Effector CD8-positive, alpha-beta T cell (primary cell): ENCODE measurements around the gene HMCN2.

Experiments used
- DNase-seq: peaks from one replicate; lab custom pipeline; 2025; lab: John Stamatoyannopoulos, UW

The HMCN2 gene

DNA sequence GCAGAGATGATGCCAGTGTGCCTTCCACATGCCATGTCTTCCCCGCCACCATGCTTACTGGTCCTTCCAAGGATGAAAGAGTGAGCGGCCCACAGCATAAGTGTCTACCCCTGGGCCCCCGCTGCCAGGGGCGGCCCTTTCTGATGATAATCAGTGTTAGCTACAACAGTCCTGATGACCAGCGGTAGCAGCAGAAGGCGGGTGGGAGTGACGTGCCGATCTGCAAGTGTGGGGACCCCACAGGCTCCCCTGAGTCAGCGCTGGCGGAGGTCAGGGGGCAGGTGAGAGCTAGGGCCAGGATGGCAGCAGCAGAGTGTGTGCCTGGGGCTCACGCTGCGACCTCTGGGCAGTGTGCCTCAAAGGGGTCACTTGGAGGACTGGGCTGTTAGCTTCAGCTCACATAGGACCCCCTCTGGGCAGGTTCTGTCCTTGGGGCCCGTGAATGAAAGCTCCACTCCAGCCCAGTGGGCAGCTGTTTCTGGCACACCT lies 80.4 kb downstream of the HMCN2 start:
- DNase-seq = no peak

DNA sequence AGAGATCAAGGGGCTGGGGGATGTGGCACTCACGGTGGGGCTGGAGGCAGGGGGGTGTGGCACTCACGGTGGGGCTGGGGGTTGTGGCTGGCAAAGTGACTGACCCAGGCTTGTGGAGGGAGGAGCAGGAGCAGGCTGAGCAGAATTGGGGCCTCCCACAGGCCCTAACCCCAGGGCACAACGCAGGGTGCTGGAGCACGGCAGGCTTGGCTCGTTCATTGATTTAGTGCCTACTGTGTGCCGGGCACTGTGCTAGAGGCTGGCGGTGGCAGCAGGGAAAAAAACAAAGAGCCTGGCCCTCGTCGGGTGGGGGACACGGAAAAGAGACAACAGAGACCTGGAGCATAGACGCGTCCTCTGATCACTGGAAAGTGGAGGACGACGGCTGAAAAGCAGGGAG lies 80.9 kb downstream of the HMCN2 start:
- DNase-seq = no peak

DNA sequence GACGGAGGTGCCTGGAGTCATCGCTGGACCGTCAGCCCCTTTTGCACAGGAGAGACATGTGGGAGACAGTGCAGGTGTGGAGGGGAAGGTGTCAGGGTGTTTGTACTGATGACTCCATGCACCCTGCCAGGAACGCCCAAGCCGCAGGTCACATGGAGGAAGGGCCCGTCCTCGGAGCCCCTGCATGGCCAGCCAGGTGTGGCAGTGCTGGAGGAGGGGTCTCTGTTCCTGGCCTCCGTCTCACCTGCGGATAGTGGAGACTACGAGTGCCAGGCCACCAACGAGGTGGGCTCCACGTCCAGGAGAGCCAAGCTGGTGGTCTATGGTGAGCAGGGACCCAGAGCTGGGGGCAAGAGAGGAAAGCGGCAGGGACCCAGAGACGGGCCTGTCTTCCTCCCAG lies 81.5 kb downstream of the HMCN2 start:
- DNase-seq = no peak

DNA sequence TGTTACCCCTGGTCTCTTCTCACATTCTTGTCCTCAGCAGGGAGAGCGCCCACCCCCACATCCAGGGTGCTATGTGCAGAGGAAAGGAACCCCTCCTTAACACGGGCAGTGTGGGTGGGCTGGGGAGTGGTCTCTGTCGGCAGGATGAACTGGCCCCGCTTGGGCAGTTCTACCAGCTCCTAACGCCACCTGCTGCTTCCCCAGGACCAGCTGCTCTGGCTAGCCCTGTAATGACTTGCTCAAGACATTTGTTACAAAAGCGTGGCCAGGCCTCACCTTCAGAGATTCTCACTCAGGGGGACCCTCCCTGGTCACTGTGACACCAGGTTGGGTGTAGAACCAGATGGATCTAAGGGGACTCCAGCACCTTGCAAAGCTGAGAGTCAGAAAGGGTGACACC lies 82.4 kb downstream of the HMCN2 start:
- no peak for DNase-seq

DNA sequence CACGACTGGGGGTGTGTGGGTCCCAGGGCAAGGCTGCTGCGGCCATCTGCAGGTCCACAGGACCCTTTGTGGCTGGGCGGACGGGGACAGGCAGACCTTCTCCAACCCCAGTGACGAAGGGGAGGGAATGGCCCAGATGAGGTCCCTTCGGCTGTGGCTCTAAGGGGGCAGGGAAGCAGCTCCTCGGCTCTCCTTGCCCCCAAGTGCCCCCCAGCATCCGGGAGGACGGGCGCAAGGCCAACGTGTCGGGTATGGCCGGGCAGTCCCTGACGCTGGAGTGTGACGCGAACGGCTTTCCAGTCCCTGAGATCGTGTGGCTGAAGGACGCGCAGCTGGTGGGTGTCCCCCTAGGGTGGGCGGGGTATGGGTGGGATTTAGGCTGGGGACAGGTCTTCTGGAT lies 82.8 kb downstream of the HMCN2 start:
- DNase-seq = no peak

DNA sequence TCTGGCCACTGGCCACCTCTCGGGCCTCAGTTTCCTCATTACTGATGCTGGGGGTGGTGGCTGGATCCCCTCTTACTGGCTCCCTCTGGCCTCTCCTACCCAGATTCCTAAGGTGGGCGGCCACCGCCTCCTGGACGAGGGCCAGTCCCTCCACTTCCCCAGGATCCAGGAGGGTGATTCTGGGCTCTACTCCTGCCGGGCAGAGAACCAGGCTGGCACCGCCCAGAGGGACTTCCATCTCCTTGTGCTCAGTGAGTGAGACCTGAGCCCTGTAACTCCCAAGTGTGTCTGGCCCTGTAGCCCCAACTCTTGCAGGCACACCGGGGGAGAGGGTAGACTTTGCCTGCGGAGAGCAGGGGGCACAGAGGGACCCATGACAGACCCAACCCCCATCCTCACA lies 83.3 kb downstream of the HMCN2 start:
- no peak for DNase-seq

DNA sequence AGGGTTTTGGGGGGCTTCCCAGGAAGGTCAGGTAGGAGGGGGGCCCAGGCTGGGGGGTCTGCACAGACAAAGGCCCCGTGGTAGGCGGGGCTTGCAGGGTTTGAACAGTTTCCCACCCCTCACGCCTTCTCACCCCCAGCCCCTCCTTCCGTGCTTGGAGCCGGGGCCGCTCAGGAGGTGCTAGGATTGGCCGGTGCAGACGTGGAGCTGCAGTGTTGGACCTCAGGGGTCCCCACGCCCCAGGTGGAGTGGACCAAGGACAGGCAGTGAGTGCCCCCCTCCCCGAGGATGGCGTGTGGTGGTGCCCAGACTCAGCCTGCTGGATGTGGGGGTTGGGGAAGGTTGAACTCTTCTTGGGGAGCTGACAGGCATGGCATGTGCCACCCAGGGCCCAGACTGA lies 83.8 kb downstream of the HMCN2 start:
- DNase-seq = no peak

DNA sequence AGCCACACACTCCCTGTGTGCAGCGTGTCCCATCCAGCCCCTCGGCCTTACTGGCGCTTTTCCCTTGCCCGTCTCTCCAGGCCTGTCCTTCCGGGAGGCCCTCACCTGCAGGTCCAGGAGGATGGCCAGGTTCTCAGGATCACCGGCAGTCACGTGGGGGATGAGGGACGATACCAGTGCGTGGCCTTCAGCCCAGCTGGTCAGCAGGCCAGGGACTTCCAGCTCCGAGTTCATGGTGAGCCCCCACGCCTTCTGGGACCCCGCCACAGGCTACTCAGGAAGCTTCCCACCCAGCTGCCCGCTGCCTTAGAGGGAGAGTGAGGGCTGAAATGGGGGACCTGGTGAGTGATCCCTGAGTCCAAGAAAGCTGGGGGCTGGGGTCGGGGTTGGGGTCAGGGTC lies 85.8 kb downstream of the HMCN2 start:
- DNase-seq = no peak

DNA sequence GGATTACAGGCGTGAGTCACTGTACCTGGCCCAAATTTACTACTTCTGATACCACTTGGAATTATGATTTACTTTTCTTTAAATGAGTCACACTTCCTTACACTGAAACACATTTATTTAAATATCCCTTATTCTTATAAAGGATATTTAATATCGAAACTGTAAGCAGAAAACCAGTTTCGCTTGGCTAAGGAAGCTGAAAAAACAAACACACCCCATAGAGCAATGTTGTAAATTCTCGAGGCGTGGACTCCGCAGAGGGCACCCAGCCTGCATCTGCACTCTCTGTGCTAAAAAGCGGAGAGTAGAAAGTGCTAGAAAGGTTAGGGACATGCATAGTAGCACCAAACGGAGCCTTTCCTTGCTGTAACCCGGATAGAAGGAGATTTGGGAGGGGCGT lies 86.5 kb downstream of the HMCN2 start:
- DNase-seq = no peak

DNA sequence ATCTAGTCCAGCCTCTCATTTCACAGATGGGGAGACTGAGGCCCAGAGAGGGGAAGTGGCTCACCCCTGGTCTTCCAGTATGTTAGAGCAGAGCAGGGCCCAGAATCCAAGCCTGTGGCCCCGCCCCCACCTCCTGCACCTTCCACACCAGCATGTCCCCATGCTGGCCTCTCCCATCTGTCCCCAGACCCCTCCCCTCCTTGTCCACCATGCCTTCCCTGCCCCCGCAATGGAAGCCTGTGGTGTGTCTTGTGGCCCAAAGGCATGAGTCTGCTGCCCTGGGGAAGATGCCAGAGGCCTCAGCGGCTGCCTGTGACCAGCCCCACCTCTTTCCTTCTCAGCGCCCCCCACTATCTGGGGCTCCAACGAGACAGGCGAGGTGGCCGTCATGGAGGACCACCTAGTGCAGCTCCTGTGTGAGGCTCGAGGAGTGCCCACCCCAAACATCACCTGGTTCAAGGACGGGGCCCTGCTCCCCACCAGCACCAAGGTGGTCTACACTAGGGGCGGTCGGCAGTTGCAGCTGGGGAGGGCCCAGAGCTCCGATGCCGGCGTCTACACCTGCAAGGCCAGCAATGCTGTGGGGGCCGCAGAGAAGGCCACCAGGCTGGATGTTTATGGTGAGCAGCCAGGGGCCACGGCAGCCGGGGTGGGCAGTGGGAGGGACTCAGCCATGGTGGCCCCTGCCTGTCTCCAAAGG lies 87.2 kb downstream of the HMCN2 start:
- no peak for DNase-seq

DNA sequence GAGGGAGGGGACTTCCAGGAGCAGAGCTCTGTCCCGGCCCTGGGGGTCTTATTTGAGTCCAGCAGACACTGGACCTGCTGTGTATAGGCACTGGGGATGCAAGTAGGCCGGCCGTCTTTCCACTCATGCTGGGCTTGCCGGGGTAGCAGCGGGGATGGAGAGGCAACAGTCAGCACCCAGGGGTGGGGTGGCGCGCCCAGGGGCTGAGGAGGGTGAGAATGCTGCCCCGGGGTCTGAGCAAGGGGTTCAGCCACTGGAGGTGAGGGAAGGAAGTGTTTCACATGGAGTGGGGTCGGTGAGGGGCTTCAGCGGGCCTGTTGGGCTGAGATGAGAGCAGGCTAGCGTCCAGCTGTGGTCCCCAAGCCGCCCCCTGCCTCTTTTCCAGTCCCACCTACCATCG lies 88.8 kb downstream of the HMCN2 start:
- DNase-seq = no peak

DNA sequence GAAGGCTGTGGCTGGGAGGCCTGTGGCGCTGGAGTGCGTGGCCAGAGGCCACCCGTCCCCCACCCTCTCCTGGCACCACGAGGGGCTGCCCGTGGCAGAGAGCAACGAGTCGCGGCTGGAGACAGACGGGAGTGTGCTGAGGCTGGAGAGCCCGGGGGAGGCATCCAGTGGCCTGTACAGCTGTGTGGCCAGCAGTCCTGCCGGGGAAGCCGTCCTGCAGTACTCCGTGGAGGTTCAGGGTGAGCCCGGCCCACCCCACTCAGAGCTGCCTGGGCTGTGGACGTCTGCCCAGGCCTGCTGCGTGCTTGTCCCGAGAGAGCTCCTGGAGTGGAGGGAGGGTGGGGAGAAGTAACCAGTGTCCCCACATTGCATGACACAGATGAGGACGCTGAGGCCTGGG lies 89.2 kb downstream of the HMCN2 start:
- DNase-seq = no peak

DNA sequence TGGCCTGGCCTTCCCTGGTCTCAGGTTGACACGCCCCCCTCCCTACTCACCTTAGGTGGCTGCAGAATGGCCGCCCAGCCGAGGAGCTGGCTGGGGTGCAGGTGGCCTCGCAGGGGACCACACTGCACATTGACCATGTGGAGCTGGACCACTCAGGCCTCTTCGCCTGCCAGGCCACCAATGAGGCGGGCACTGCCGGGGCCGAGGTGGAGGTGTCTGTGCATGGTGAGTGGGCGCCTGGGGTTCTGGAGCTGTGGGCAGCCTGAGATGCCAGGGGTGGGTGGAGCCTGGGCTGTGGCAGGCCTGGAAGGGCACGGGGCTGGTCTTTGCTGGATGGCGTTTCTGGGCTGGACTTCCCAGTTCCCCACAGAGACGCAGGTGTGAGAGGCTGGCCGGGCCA lies 90.5 kb downstream of the HMCN2 start:
- no peak for DNase-seq

DNA sequence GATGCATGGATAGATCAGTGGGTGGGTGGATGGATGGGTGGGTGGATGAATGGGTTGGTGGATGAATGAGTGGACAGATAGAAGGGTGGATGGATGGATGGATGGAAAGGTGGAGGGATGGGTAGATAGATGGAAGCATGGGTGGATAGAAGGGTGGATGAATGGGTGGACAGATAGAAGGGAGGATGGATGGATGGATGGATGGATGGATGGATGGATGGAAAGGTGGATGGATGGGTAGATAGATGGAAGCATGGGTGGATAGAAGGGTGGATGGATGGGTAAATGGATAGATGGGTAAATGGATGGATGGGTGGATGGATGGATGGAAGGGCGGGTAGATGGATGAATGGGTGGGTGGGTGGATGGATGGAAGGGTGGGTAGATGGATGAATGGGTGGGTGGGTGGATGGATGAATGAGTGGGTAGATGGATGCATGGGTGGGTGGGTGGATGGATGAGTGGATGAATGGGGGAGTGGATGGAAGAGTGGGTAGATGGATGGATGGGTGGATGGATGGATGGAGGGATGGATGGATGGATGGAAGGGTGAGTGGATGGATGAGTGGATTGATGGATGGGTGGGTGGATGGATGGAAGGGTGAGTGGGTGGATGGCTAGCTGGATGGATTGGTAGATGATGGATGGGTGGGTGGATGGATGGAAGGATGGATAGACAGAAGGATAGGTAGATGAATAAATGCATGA lies 91.5 kb downstream of the HMCN2 start:
- no peak for DNase-seq

DNA sequence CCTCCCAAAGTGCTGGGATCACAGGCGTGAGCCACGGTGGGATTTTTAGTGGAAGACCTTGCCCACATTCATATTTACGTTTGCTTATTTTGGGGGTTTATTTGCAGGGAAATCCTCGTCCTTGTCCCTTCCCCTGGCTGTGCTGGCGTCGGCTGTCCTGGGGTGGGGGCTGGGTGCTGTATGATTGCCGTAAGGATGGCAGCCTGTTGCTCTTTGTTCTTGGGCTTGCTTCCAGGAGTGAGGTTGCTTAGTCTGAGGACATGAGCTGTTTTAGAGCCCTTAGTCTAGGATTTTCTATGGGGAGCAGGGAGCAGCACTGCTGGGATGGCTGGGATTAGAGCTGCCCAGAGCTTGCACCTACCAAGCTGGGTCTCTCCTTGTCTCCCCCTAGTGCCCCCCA lies 93.4 kb downstream of the HMCN2 start:
- DNase-seq = no peak

DNA sequence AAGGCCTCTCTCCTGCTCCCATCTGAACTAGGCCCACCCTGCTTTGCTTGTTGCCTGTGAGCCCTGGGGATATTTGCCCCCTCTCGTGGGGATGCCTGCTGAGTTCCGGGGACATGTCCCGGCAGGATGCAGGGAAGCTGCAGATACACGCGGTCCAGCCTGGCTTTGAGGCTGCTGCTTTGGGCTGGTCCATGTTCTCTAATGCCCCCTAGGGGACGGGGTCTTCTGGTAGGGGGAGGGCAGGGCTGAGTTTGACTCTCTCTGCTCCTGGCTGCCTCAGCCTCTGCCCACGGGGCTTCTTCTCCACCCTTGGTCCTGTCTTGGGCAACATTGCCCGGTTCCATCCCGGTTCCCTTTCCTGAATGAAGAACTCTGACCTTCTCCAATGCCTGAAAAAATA lies 94.3 kb downstream of the HMCN2 start:
- DNase-seq = no peak

DNA sequence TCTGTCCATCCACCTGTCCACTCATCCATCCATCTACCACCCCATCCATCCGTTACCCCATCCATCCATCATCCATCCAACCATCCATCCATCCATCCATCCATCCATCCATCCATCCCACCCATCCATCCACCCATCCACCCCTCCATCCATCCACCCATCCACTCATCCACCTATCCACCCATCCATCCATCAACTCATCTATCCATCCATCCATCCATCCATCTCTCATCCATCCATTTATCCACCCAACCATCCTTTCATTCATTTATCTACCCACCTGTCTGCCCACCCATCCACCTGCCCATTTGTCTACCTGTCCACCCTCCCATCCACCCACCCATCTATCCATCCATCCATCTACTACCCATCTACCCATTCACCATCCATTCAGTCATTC lies 95.1 kb downstream of the HMCN2 start:
- no peak for DNase-seq

DNA sequence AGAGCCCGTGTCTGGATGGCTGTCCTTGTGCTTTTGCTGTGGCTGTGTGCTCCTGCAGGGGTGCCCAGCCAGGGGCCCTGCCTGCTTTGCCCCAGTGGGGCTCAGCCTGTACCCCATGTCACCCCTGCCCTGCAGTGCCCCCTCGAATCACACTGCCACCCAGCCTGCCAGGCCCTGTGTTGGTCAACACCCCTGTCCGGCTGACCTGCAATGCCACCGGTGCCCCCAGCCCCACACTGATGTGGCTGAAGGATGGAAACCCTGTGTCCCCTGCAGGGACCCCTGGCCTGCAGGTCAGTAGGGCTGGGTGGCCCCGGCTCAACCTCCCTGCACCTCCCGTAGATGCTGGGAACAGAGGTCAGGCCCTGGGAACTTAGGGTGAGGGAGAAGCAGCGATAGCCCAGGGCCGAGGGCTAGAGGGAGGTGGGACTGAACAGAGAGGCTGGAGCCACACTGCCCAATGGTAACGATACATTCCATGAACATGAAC lies 96.4 kb downstream of the HMCN2 start:
- no peak for DNase-seq

DNA sequence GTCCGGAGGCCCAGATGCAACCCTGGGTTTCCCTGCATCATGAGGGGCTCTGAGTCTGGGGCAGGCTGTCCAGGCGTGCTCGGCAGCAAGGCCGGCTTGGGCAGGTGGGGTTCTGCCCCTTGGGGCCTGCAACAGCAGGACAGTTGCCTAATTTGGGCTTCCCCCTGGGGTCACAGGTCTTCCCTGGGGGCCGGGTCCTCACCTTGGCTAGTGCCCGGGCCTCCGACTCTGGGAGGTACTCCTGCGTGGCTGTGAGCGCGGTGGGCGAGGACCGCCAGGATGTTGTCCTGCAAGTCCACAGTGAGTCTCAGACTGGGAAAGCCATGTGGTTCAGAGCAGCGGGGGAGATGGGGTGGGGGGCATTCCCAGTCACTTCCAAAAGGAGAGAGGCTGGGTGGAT lies 97.1 kb downstream of the HMCN2 start:
- DNase-seq = no peak

DNA sequence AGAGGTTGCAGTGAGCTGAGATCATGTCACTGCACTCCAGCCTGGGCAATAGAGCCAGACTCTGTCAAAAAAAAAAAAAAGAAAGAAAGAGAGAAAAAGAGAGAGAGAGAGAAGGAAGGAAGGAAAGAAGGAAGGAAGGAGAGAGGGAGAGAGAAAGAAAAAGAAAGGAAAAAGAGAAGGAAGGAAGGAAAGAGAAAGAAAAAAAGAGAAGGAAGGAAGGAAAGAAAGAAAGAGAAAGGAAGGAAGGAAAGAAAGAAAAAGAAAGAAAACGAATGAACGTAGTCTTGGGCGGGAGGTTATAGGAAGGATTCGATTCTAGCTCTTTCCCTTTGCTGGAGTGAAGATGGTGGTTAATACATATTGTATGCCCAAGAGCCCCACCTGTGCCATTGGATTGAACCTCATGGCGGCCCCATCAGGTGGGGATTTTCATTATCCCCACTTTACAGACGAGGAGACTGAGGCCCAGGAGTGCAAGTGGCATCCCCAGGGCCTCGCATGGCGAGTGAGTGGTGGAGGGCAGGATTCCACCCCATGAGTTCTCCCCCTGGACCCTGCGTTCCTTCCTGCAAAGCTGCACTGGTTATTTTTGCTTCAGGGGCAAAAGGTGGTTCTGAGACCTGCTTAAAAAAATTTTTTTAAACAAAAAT lies 98.3 kb downstream of the HMCN2 start:
- DNase-seq = no peak

DNA sequence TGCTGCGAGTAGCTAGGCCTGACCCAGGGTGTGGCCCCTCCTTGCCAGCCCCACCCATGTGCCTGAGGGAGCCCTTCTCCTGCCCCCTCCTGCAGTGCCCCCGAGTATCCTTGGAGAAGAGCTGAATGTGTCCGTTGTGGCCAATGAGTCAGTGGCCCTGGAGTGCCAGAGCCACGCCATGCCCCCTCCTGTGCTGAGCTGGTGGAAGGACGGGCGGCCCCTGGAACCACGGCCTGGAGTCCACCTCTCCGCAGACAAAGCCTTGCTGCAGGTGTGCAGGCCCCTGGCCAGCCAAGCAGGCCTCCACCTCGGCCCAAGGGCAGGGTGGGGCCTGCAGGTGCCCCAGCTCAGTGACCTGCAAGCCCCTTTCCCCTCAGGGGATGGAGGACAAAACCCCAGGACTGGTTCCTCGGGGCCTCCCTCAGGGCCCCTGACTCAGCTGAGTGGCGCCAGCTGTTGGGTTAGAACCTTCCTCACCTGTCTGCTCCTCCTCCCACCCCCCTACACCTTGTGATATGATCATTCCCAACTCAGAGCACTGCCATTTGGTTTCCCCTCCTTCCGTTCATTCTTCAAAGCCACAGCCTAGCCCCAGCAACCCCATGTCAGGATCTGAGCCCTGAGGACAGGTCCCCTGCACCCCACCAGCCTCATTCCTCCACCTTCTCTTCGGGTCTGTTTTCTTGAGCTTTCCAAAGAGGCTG lies 99.2 kb downstream of the HMCN2 start:
- no peak for DNase-seq

DNA sequence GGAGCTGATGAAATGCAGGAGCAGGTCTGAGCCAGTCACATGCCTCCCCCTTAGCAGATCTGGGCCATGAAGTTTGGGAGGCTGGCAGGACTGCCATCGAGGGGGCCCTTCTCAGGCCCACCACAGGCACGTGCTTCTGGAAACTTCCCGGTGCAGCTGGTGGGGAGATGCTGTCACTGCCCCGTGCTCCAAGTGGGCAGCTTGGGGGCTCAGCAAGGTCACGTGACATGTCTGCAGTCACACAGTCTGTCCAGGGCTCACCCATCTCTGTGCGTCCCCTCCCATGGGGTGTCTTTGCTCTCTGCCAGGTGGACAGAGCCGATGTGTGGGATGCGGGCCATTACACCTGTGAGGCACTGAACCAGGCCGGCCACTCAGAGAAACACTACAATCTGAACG lies 99.8 kb downstream of the HMCN2 start:
- no peak for DNase-seq

DNA sequence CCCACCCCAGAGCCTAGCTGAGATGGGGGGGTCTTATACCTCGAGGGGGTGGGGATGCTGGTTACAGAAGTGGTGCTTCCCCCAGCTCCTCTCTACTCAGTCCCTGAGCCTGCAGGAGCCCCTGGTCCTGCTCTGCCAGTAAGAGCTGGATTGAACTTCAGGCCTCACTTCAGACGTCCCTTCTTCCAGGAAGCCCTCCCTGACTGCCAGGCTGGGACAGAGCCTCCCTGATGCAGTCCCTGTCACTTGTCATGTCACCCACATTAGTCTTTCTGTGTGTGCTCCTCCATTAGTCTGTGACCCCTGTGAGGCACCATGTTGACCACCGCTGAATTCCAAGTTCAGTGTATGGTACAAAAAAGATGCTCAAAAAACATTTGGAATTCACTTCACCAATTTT lies 100.5 kb downstream of the HMCN2 start:
- no peak for DNase-seq
